Ishikawa (cell line): ENCODE results near the gene TMEM191C.

Source experiments
- CEBPB ChIP-seq: IDR thresholded peaks from 2 replicates; pipeline ENCODE4 v1.6.1; 2012
- CREB1 ChIP-seq: IDR thresholded peaks from 2 replicates; pipeline ENCODE4 v1.6.1; 2012; ENCODE audit warnings: low read depth
- EGR1 ChIP-seq: IDR thresholded peaks from 2 replicates; pipeline ENCODE4 v1.6.1; 2012
- EP300 ChIP-seq: IDR thresholded peaks from 2 replicates; pipeline ENCODE4 v1.6.1; 2012; ENCODE audit warnings: borderline replicate concordance
- FOXM1 ChIP-seq: IDR thresholded peaks from 2 replicates; pipeline ENCODE4 v1.6.1; 2012; ENCODE audit warnings: low read depth, borderline replicate concordance
- NFIC ChIP-seq: IDR thresholded peaks from 2 replicates; pipeline ENCODE4 v1.6.1; 2012
- RAD21 ChIP-seq: IDR thresholded peaks from 2 replicates; pipeline ENCODE4 v1.6.1; 2012; ENCODE audit warnings: low read depth
- TAF1 ChIP-seq: IDR thresholded peaks from 2 replicates; pipeline ENCODE4 v1.6.1; 2012; ENCODE audit warnings: low read depth, mild to moderate bottlenecking
- TCF12 ChIP-seq: IDR thresholded peaks from 2 replicates; pipeline ENCODE4 v1.6.1; 2012; ENCODE audit warnings: low read depth
- TEAD4 ChIP-seq: IDR thresholded peaks from 2 replicates; pipeline ENCODE4 v1.6.1; 2012
- YY1 ChIP-seq: IDR thresholded peaks from 2 replicates; pipeline ENCODE4 v1.6.1; 2012; ENCODE audit warnings: low read depth
- ZBTB7A ChIP-seq: IDR thresholded peaks from 2 replicates; pipeline ENCODE4 v1.6.1; 2012; ENCODE audit warnings: low read depth
- TF ChIP-seq, protein P1 (sequence below): IDR thresholded peaks from 2 replicates; pipeline ENCODE4 v1.6.1; 2012
- TF ChIP-seq, protein P2 (sequence below): IDR thresholded peaks from 2 replicates; pipeline ENCODE4 v1.6.1; 2012; ENCODE audit warnings: low read depth, mild to moderate bottlenecking
- TF ChIP-seq, protein P3 (sequence below): IDR thresholded peaks from 2 replicates; pipeline ENCODE4 v1.6.1; 2012

Gene TMEM191C

DNA sequence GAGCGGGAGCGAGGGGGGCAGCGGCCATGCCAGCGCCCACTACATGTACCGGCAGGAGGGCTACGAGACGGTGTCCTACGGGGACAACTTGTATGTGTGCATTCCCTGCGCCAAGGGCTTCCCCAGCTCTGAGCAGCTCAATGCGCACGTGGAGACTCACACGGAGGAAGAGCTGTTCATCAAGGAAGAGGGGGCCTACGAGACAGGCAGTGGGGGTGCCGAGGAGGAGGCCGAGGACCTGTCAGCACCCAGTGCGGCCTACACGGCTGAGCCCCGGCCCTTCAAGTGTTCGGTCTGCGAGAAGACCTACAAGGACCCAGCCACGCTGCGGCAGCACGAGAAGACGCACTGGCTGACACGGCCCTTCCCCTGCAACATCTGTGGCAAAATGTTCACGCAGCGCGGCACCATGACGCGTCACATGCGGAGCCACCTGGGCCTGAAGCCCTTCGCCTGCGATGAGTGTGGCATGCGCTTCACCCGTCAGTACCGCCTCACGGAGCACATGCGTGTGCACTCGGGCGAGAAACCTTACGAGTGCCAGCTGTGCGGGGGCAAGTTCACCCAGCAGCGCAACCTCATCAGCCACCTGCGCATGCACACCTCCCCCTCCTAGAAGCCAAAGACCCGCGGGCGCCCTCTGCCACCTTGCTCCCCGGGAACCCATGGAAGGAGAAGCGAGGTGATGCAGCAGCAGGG, 20.9 kb upstream of the TMEM191C start:
- TF ChIP-seq CEBPB, result no peak
- TF ChIP-seq CREB1, result no peak
- no peak for TF ChIP-seq TAF1
- TF ChIP-seq, protein P1, sequence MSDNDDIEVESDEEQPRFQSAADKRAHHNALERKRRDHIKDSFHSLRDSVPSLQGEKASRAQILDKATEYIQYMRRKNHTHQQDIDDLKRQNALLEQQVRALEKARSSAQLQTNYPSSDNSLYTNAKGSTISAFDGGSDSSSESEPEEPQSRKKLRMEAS, result no peak
- no peak for TF ChIP-seq TEAD4
- no peak for TF ChIP-seq EP300
- no peak for TF ChIP-seq ZBTB7A
- no peak for TF ChIP-seq YY1
- TF ChIP-seq, protein P2, sequence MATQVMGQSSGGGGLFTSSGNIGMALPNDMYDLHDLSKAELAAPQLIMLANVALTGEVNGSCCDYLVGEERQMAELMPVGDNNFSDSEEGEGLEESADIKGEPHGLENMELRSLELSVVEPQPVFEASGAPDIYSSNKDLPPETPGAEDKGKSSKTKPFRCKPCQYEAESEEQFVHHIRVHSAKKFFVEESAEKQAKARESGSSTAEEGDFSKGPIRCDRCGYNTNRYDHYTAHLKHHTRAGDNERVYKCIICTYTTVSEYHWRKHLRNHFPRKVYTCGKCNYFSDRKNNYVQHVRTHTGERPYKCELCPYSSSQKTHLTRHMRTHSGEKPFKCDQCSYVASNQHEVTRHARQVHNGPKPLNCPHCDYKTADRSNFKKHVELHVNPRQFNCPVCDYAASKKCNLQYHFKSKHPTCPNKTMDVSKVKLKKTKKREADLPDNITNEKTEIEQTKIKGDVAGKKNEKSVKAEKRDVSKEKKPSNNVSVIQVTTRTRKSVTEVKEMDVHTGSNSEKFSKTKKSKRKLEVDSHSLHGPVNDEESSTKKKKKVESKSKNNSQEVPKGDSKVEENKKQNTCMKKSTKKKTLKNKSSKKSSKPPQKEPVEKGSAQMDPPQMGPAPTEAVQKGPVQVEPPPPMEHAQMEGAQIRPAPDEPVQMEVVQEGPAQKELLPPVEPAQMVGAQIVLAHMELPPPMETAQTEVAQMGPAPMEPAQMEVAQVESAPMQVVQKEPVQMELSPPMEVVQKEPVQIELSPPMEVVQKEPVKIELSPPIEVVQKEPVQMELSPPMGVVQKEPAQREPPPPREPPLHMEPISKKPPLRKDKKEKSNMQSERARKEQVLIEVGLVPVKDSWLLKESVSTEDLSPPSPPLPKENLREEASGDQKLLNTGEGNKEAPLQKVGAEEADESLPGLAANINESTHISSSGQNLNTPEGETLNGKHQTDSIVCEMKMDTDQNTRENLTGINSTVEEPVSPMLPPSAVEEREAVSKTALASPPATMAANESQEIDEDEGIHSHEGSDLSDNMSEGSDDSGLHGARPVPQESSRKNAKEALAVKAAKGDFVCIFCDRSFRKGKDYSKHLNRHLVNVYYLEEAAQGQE, result no peak
- TF ChIP-seq FOXM1, result no peak
- no peak for TF ChIP-seq EGR1
- TF ChIP-seq, protein P3, sequence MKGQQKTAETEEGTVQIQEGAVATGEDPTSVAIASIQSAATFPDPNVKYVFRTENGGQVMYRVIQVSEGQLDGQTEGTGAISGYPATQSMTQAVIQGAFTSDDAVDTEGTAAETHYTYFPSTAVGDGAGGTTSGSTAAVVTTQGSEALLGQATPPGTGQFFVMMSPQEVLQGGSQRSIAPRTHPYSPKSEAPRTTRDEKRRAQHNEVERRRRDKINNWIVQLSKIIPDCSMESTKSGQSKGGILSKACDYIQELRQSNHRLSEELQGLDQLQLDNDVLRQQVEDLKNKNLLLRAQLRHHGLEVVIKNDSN, result no peak
- no peak for TF ChIP-seq RAD21

DNA sequence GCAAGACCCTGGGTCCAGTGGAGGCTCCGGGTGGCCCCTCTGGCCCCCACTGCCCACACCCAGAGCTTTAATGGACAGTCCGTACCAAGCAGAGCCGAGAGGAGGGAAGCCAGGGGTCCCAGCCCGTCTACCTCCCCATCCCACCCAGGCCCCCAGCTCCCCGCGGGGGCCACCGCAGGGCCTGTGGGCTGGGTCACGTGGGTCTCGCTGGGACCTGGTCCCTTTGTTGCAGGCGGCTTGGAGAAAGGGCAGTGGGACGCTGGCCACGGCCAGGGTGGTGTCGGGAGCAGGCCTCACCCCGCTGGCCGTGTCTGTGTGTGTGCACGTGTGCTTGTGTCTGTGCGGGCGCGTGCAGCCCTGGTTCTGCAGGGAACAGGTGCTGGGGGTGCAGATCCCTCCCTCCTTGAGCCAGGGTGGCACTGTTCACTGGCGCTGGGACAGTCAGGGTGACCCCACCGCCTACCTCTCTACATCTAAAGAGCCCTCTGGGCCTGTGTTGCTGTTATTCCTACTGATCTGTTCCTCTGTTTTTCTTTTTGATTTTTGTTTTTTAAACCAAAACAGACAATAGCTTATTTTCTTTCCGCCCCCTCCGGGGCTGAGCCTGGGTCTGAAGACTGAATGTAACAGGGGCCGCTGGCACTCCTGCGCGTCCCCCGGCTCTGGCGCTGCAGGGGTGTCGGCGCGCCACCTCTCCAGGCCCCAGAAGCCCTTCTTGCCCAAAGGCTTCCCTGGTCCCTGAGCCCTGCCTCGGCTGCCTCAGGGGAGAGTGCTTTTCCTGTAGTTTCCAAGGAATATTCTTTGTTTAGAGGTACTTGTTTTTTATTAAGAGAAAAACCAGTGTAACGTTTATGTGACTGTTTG, 20.1 kb upstream of the TMEM191C start:
- TF ChIP-seq CREB1 (no peak), YY1 (no peak), TEAD4 (no peak), CEBPB (no peak), EP300 (no peak), ZBTB7A (no peak), FOXM1 (no peak), TAF1 (no peak), NFIC (no peak), RAD21 (no peak), TCF12 (no peak), EGR1 (no peak)
- TF ChIP-seq, protein P1, result no peak
- TF ChIP-seq, protein P2, result no peak
- TF ChIP-seq, protein P3, result no peak

DNA sequence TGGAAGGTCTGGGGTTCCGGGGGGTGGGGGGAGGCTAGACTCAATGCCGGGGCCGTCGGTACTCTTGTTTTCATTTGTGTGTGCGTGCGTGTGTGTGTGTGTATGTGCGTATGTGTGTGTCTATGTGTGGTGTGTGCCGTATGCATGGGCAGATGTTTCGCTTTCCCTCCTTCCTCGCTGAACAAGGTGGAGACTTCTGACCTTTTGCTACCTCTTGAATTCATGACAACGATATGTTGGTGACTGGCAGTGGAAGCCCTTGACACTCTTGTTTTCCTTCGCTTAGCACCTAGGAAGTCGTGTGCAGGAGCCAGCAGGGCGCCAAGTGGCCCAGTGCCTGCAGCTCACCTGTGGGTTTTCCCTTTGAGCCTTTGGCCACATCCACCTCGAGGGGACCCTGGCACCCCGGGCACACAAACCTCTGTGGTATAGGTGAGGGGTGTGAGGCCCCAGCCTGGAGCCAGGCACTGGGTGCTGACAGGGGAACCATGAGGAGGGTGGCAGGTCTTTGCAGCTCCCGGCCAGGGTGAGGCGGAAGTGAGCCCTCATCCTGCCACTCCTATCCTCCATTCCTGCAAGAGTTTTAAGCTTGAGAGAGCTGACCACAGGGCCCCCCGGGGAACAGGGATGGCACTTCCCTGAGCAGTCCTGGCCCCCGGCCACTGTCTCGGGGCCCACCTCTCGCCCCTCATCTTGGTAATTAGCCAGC, 19.3 kb upstream of the TMEM191C start:
- 0 out of 2 replicates have a peak, but pooled peaks have one; percentile 2 for TF ChIP-seq RAD21
- TF ChIP-seq TCF12, result no peak

DNA sequence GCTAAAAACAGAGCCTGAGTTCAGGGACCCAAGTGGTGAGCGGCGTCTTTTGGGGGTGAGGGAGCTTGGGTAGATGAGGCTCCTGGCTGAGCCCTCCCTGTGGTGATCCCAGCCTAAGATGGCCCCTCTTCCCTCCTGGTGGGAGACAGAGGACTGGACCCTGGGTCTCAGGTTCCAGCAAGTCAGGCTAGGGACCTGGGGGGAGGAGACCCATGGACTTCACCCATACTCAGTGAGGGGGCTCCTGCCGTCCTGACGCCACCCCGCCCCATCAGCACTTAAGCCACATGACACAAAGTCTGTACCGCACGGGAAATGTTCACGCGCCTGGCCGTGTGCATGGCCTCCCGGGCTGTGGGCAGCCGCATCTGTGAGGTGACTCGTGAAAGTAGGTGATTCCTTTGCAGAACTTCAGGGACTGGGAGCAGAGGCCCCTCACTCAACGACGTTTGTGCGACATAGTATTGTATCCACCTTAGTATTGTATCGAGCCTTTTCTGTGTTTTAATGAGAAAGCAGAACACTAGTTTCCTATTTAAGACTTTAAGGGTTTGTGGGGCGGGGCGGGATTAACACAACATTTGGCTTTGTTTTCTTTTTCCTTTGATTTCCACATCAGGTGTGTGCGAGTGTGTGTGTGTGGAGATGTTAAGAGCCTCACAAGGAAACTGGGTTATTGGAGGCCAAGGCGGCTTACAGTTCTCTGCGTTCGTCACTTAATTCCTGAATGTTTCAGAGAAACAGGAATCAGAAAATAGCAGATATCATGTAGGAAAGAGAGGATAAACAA, 18.4 kb upstream of the TMEM191C start:
- no peak for TF ChIP-seq TAF1
- TF ChIP-seq YY1, result no peak
- no peak for TF ChIP-seq EP300
- no peak for TF ChIP-seq TCF12

DNA sequence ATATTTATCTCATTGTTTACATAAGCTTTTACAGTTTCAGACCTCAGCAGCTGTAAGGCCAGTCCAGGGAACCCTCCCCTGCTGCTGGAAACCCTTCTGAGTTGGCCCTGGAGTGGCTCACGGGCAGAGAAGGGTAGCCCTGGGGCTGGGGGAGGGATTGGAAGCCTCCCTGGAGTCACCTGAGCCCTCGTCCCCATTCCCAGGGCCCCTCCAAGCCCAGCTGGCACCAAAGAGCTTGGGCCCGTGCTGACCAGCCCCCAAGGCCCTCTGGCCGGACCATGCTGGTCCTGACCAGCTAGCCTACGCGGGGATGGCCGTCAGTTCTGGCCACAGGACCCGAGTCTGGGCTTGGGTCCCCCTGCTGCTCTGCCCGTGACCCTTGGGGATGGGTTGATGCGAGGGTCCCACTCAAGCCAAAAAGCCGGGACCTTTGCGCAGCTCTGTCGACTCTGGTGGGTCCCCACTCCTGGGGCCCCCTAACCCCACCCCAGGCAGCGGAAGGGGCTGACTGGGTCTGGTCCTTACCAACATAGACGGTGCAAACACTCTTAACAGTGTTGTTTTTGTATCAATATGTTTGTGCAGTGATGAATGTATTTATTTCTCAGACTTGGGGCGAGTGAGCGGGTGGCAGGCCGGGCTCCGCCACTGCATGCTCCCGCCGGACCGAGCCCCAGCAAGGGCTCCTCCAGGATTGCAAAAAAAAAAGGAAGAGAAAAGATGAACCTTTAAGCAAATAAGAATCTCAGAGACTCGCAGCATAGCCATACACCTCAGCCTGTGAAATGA, 17.5 kb upstream of the TMEM191C start:
- TF ChIP-seq TEAD4 (no peak), YY1 (no peak), ZBTB7A (no peak), RAD21 (no peak), TAF1 (no peak), EP300 (no peak), NFIC (no peak), EGR1 (no peak), FOXM1 (no peak), CEBPB (no peak)
- TF ChIP-seq, protein P2, result no peak
- TF ChIP-seq, protein P3, result no peak
